ENCODE results near the gene CASP8AP2.
"Not testable (repeated sequence)": the region's sequence is repeated elsewhere in the genome, so short reads cannot be mapped to it uniquely, and the experiment has no call there.

CASP8AP2 gene

DNA sequence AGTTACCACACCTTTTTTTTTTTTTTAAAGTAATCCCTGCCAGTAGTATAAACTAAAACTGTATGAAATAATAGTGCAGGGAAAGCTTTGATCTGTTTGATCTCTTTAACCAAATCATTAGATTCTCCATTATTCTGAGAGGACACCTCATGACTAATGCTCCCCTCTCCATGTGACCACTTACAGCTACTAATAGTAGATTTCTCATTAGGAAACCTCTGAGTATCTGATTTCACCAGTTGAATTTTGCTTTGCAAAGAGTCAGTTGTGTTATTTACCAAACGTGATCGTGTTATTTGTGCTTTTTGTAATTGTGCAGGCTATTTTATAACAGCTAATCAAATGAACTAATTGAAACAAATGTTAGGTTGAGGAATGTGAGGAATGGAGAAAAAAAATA, 12.5 kb downstream of the CASP8AP2 start:
- TF ChIP-seq, protein P1, sequence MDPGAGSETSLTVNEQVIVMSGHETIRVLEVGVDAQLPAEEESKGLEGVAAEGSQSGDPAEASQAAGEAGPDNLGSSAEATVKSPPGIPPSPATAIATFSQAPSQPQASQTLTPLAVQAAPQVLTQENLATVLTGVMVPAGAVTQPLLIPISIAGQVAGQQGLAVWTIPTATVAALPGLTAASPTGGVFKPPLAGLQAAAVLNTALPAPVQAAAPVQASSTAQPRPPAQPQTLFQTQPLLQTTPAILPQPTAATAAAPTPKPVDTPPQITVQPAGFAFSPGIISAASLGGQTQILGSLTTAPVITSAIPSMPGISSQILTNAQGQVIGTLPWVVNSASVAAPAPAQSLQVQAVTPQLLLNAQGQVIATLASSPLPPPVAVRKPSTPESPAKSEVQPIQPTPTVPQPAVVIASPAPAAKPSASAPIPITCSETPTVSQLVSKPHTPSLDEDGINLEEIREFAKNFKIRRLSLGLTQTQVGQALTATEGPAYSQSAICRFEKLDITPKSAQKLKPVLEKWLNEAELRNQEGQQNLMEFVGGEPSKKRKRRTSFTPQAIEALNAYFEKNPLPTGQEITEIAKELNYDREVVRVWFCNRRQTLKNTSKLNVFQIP (CRISPR knock-in tag; IDR thresholded peaks at IDR 0.05; ENCODE audit: borderline replicate concordance, low read depth): no peak
- no peak for TF ChIP-seq RARB (CRISPR knock-in tag; IDR thresholded peaks at IDR 0.05)
- no peak for TF ChIP-seq ARNTL (CRISPR knock-in tag; IDR thresholded peaks at IDR 0.05; ENCODE audit: borderline replicate concordance, low read depth)
- TF ChIP-seq CSDC2 (CRISPR knock-in tag; IDR thresholded peaks at IDR 0.05): no peak
- no peak for TF ChIP-seq ZNF565 (CRISPR knock-in tag; conservative IDR thresholded peaks at IDR 0.05; ENCODE audit: low read depth)
- TF ChIP-seq SNAI2 (CRISPR knock-in tag; IDR thresholded peaks at IDR 0.05): no peak
- no peak for TF ChIP-seq PPARA (CRISPR knock-in tag; IDR thresholded peaks at IDR 0.05; ENCODE audit: borderline replicate concordance)
- TF ChIP-seq, protein P2, sequence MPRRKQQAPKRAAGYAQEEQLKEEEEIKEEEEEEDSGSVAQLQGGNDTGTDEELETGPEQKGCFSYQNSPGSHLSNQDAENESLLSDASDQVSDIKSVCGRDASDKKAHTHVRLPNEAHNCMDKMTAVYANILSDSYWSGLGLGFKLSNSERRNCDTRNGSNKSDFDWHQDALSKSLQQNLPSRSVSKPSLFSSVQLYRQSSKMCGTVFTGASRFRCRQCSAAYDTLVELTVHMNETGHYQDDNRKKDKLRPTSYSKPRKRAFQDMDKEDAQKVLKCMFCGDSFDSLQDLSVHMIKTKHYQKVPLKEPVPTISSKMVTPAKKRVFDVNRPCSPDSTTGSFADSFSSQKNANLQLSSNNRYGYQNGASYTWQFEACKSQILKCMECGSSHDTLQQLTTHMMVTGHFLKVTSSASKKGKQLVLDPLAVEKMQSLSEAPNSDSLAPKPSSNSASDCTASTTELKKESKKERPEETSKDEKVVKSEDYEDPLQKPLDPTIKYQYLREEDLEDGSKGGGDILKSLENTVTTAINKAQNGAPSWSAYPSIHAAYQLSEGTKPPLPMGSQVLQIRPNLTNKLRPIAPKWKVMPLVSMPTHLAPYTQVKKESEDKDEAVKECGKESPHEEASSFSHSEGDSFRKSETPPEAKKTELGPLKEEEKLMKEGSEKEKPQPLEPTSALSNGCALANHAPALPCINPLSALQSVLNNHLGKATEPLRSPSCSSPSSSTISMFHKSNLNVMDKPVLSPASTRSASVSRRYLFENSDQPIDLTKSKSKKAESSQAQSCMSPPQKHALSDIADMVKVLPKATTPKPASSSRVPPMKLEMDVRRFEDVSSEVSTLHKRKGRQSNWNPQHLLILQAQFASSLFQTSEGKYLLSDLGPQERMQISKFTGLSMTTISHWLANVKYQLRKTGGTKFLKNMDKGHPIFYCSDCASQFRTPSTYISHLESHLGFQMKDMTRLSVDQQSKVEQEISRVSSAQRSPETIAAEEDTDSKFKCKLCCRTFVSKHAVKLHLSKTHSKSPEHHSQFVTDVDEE (CRISPR knock-in tag; IDR thresholded peaks at IDR 0.05): no peak
- no peak for TF ChIP-seq ISL1 (CRISPR knock-in tag; IDR thresholded peaks at IDR 0.05)
- ATAC-seq: peak; percentile 58

DNA sequence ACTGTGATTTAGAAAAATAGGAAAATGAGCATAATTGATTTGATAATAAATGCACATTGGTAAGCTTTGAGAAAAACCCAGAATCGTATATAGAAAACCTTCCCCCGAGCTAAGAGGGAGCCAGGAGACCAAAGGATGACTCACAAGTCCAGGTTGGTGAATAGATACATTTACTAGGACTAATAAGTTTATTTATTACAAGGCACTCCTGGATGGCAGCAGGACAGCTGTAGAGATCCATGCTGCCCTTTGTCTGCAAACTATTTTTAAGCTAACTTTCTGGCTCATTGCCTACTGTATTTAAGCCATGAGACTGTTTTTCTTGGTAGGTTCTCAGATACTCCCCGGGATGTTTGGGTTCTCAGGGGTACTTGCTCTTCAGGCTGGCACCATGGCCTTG, 13.4 kb downstream of the CASP8AP2 start:
- ATAC-seq: peak; percentile 92
- no peak for TF ChIP-seq ZC3H10 (CRISPR knock-in tag; IDR thresholded peaks at IDR 0.05)
- TF ChIP-seq TCF4 (CRISPR knock-in tag; IDR thresholded peaks at IDR 0.05; ENCODE audit: borderline replicate concordance): no peak
- TF ChIP-seq OSR1 (CRISPR knock-in tag; IDR thresholded peaks at IDR 0.05): no peak
- no peak for TF ChIP-seq GLIS3 (CRISPR knock-in tag; IDR thresholded peaks at IDR 0.05)
- no peak for TF ChIP-seq CSDC2 (CRISPR knock-in tag; IDR thresholded peaks at IDR 0.05)
- TF ChIP-seq, protein P3, sequence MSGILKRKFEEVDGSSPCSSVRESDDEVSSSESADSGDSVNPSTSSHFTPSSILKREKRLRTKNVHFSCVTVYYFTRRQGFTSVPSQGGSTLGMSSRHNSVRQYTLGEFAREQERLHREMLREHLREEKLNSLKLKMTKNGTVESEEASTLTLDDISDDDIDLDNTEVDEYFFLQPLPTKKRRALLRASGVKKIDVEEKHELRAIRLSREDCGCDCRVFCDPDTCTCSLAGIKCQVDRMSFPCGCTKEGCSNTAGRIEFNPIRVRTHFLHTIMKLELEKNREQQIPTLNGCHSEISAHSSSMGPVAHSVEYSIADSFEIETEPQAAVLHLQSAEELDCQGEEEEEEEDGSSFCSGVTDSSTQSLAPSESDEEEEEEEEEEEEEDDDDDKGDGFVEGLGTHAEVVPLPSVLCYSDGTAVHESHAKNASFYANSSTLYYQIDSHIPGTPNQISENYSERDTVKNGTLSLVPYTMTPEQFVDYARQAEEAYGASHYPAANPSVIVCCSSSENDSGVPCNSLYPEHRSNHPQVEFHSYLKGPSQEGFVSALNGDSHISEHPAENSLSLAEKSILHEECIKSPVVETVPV (CRISPR knock-in tag; IDR thresholded peaks at IDR 0.05): no peak
- no peak for TF ChIP-seq ZNF70 (CRISPR knock-in tag; IDR thresholded peaks at IDR 0.05)
- no peak for TF ChIP-seq ISL1 (CRISPR knock-in tag; IDR thresholded peaks at IDR 0.05)
- no peak for TF ChIP-seq ZNF8 (CRISPR knock-in tag; IDR thresholded peaks at IDR 0.05)
- TF ChIP-seq, protein P2 (CRISPR knock-in tag; IDR thresholded peaks at IDR 0.05): no peak
- TF ChIP-seq ZFP3 (CRISPR knock-in tag; IDR thresholded peaks at IDR 0.05): no peak; the same call in 1 of the 2 replicates
- TF ChIP-seq SNAI2 (CRISPR knock-in tag; IDR thresholded peaks at IDR 0.05): no peak

DNA sequence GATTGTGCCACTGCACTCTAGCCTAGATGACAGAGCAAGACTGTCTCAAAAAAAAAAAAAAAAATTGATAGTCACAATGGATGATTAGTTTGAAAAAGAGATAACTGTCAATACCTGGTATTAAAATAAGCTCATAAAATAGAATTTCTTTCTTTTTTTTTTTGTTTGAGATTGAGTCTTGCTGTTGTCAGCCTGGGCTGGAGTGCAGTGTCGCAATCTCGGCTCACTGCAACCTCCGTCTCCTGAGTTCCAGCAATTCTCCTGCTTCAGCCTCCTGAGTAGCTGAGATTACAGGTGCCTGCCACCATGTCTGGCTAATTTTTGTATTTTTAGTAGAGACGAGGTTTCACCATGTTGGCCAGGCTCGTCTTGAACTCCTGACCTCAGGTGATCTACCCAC, 17.8 kb downstream of the CASP8AP2 start:
- ATAC-seq: not testable (repeated sequence)

DNA sequence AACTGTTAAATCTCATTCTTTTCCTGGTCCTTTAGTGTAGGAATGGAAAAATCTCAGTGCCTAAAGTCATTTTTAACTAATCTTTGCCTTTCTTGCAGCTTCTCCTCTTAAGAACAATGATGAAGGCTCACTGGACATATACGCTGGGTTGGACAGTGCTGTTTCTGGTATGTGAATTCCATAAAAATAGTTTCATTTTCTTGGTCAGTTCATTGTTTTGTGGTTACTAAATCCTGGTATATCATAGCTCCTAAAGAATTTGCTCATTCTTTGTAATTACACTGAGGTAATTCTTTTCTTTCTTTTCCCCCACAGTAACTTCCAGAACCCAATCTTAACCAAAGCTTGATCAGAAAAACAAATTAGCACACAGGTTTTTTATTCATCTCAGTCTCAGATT, 23.4 kb downstream of the CASP8AP2 start:
- no peak for TF ChIP-seq TOX (CRISPR knock-in tag; IDR thresholded peaks at IDR 0.05; ENCODE audit: borderline replicate concordance)
- no peak for TF ChIP-seq ZNF8 (CRISPR knock-in tag; IDR thresholded peaks at IDR 0.05)
- TF ChIP-seq, protein P4, sequence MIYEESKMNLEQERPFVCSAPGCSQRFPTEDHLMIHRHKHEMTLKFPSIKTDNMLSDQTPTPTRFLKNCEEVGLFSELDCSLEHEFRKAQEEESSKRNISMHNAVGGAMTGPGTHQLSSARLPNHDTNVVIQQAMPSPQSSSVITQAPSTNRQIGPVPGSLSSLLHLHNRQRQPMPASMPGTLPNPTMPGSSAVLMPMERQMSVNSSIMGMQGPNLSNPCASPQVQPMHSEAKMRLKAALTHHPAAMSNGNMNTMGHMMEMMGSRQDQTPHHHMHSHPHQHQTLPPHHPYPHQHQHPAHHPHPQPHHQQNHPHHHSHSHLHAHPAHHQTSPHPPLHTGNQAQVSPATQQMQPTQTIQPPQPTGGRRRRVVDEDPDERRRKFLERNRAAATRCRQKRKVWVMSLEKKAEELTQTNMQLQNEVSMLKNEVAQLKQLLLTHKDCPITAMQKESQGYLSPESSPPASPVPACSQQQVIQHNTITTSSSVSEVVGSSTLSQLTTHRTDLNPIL (CRISPR knock-in tag; IDR thresholded peaks at IDR 0.05; ENCODE audit: low read depth): no peak
- no peak for TF ChIP-seq OSR1 (CRISPR knock-in tag; IDR thresholded peaks at IDR 0.05)
- TF ChIP-seq ESRRG (CRISPR knock-in tag; IDR thresholded peaks at IDR 0.05): no peak
- TF ChIP-seq ZC3H10 (CRISPR knock-in tag; IDR thresholded peaks at IDR 0.05): no peak
- TF ChIP-seq SNAI2 (CRISPR knock-in tag; IDR thresholded peaks at IDR 0.05): no peak
- TF ChIP-seq ZNF565 (CRISPR knock-in tag; conservative IDR thresholded peaks at IDR 0.05; ENCODE audit: low read depth): no peak
- ATAC-seq: peak; percentile 88

Measured in SK-N-SH treated with all-trans-retinoic acid at 6 μM for 48 hours (cell line).